ENCODE data around the gene SLC35G1.
A peak's percentile ranks its signal among the peaks of the same experiment; 100 is the strongest.

The SLC35G1 gene

GRCh38 chr10:93893646-93894515 lies at the start of gene SLC35G1:
TSS of gene SLC35G1 (plus strand) at chr10:93893978. CDS start at chr10:93894034, 56 bp downstream.
- peak; percentile 86 for DNase-seq

GRCh38 chr10:93844979-93845626 lies 48.7 kb upstream of the SLC35G1 start:
- DNase-seq = no peak

- no peak for DNase-seq
These were observed 44.2 kb upstream of the SLC35G1 start for GRCh38 chr10:93849593-93849992.

- DNase-seq = no peak
These were observed 43.5 kb upstream of the SLC35G1 start for GRCh38 chr10:93850031-93851015.

GRCh38 chr10:93851169-93851568 lies 42.6 kb upstream of the SLC35G1 start:
- no peak for DNase-seq

- no peak for DNase-seq
These were observed 41.2 kb upstream of the SLC35G1 start for GRCh38 chr10:93852476-93853095.

GRCh38 chr10:93854975-93855374 lies 38.8 kb upstream of the SLC35G1 start:
- DNase-seq = no peak

GRCh38 chr10:93856349-93857145 lies 37.2 kb upstream of the SLC35G1 start:
- no peak for DNase-seq

- DNase-seq = no peak
These were observed 34.6 kb upstream of the SLC35G1 start for GRCh38 chr10:93859049-93859655.

- DNase-seq = no peak
These were observed 32.0 kb upstream of the SLC35G1 start for GRCh38 chr10:93861825-93862224.

GRCh38 chr10:93865794-93866425 lies 27.9 kb upstream of the SLC35G1 start:
- no peak for DNase-seq

GRCh38 chr10:93867525-93867924 lies 26.3 kb upstream of the SLC35G1 start:
- no peak for DNase-seq

- DNase-seq = no peak
These were observed 22.0 kb upstream of the SLC35G1 start for GRCh38 chr10:93871671-93872204.

- no peak for DNase-seq
These were observed 21.2 kb upstream of the SLC35G1 start for GRCh38 chr10:93872375-93873158.

GRCh38 chr10:93873420-93874115 lies 20.2 kb upstream of the SLC35G1 start:
- DNase-seq = peak; percentile 67

GRCh38 chr10:93874309-93875031 lies 19.3 kb upstream of the SLC35G1 start:
- no peak for DNase-seq

GRCh38 chr10:93875032-93875358 lies 18.8 kb upstream of the SLC35G1 start:
- no peak for DNase-seq

GRCh38 chr10:93876381-93876780 lies 17.4 kb upstream of the SLC35G1 start:
- no peak for DNase-seq
